HG02678 (cell line): ENCODE measurements around the gene ANKLE2.
"Not testable (repeated sequence)": the region's sequence is repeated elsewhere in the genome, so short reads cannot be mapped to it uniquely, and the experiment has no call there.

Source experiments
- ATAC-seq: cut with Tn5 transposase; IDR thresholded peaks from one replicate; pipeline ENCODE4 v1.9.1; 2021; ENCODE audit warnings: mild to moderate bottlenecking, moderate library complexity; ENCODE audit not compliant: unreplicated experiment

The ANKLE2 gene

DNA sequence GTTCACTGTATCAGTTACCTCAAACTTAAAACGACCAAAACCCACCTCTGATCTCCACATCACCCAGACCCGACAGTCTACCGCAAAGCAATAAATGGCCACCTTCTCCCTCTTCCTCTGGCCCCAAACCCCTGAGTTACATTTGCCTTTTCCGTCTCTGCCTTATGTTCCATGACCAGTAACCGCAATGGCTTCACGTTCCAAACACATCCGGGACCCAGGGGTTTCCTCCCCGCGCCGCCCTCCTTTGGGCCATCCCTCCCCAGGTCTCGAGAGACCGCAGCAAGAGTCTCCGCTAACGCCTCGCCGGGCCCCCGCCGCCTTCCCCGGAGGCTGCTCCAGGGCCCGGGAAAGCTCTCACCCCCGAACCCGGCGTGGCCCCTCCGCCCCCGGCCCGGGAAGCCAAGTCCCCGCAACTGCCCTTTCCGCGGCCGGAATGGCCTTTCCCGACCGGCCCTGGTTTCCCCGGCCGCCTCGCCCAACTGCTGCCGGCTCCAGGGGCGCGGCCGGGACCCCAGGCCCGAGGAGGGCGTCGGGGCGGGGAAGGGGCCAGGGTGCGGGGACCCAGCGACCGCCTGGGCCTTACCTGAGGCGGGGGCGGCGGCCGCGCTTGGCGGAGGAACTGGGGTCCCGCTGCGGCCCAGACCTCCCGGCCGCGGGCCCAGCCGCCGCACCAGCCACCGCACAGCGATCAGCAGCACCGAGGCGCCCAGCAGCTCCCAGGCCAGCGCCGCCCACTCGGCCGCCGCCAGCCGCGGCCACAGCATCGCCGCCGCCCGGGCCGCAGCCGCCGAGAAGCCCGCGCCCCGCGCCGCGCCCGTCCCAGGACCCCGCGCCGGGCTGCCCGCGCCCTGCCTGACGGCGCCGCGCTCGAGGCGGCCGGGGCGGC is at the start of gene ANKLE2:
TSS of gene ANKLE2 (minus strand) at position 801 of the 889 bp plus-strand sequence. CDS start at position 767, 34 bp downstream.
- peak; percentile 40 for ATAC-seq

DNA sequence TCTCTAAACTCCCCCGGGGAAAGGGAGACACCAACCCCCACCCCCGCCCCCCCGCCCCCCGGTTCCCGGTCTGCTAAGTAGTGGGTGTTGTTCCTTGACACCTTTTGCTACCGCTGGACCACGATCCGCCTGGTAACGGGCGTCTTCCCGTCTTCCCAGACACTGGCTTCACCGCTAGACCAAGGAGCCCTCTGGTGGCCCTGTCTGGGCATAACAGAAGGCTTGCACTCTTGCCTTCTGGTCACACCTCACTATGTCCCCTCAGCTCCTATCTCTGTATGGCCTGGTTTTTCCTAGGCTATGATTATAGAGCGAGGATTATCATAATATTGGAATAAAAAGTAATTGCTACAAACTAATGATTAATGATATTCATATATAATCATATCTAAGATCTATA is 47.8 kb upstream of the ANKLE2 start:
- not testable (repeated sequence) for ATAC-seq

DNA sequence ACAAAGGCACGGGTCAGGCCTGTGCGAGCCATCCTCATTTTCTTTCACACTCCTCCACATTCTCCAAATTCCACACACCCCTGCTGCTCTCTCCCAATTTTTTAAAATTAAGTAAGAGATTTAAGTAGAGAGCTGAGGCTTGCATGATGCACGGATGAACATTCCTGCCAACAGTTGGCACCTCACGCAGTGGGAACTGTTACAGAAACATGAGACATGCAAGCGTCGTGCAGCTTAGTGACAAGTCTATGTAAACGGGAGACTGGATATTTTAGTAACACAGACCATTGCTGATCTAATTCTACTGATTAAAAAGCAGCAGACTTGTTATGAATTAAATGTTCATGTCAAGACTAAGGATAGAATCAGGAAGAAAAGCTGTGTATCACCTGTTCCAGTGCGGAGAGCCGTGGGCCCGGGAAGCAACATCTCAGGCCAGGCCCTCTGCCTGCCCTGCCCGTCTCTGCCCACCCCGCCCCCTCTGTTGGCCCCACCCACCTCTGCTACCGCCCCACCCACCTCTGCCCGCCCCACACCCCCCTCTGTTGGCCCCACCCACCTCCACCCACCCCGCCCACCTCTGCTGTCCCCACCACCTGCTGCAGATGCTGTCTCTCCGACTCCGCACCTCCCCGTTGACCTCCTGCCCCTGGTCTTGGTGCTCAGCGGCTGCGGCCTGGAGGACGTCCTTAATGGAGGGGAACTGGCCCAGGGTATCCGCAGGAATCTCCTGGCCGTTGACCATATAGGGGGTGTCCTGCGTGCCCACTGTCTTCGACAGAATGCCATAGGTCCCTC is 45.9 kb upstream of the ANKLE2 start:
- ATAC-seq: no peak

DNA sequence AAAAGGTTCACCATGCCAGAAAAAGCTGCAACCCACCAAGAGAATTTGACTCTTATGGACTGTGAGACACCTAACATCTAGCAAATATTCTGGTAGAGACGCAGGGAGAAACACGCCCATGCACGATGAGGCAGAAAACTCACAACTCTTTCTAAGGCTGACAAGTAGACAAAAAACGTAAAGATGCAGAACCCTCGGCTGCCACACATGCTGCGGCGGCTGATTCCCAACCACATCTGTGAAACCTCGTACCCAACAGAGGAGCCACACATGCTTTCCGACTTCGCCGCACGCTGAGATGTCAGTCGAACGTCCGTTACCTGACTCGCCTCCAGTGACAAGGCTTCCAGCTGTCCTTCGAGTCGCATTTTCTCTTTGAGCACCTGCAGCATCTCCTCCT is 45.2 kb upstream of the ANKLE2 start:
- no peak for ATAC-seq

DNA sequence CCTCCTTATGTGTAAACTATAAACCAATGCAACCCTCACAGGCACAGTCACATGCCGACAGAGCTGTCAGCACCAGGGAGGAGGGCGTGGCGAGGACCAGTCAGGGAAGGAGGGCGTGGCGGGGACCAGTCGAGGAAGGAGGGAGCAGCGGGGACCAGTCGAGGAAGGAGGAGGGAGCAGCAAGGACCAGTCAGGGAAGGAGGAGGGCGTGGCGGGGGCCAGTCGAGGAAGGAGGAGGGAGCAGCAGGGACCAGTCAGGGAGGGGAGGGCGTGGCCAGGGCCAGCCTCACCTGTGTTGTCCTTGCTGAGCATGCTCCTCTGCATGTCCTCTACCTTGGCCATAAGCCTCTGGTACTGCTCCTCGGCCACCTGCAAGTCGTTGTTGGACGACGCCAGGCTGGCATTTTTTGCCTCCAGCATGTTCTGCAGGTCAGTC is 42.8 kb upstream of the ANKLE2 start:
- no peak for ATAC-seq

DNA sequence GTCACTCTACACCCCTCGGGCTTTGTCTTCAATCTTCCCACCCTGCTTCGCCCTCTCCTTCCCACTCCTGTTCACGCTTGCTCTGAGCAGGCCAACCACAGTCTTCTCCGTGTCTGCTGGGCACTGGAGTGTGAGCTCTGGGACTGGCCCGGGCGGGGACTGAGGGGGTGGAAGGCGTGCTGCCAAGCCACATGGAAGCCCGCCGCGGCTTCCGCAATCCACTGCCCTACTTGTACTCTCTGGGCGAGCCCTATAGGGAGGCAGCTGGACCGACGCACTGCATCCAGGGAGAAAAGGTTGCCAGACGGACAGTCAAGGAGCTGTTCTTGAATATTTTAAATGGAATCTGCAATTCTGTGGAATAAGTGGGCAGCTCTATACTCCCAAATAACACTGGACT is 42.3 kb upstream of the ANKLE2 start:
- ATAC-seq: no peak

DNA sequence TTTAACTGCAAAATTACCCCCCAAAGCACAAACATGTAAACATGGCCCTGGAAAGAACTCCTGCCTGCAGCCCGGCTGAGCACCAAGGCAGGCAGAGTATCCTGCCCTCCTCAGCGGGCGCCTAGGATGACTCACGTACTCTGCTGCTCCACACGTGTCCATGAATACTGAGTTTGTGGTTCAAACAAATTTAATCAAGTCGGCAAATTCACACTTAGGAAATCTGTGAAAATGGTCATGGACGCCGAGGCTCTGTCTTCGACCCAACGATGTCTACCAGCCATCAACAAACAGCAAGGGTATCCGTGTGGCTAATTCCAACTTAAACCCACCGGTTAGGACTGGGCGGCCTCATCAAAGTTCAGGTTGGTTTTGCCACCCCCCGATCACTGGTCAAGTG is 41.5 kb upstream of the ANKLE2 start:
- ATAC-seq: no peak

DNA sequence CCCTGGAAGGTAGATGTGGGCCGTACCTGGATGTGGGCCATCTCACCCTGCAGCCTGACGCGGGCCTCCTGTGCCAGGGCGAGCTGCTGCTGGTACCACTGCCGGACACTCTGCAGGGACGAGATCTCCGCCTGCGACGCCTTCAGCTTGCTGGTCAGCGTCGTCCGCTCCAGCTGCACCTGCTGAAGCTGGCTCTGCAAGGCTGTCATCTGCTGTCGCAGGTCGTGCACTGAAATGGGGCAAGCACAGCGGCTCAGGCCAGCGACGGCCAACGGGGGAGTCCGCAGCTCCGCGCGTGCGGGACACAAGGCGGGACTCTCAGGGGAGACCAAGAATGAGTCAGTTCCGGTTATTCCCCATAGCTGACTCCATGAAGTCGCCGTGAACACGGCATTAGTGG is 40.1 kb upstream of the ANKLE2 start:
- no peak for ATAC-seq

DNA sequence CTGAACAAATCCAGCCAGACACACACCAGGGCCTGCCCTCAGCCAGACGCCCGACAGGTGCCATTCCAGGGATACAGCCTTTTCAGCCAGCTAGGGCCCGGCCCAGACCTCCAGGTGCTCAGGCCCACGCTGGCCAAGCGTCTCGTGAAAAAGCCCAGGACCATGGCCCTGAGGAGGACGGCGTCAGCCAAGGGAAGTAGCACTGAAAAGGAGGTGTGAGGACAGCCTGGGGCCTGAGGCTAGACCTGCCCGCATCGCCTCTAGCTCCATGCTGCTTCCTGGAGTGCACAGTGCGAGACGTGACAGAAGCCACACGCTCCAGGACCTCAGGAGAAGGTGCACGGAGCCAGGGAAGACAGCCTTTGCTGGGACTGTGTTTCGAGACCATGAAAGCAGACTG is 37.2 kb upstream of the ANKLE2 start:
- ATAC-seq: no peak

DNA sequence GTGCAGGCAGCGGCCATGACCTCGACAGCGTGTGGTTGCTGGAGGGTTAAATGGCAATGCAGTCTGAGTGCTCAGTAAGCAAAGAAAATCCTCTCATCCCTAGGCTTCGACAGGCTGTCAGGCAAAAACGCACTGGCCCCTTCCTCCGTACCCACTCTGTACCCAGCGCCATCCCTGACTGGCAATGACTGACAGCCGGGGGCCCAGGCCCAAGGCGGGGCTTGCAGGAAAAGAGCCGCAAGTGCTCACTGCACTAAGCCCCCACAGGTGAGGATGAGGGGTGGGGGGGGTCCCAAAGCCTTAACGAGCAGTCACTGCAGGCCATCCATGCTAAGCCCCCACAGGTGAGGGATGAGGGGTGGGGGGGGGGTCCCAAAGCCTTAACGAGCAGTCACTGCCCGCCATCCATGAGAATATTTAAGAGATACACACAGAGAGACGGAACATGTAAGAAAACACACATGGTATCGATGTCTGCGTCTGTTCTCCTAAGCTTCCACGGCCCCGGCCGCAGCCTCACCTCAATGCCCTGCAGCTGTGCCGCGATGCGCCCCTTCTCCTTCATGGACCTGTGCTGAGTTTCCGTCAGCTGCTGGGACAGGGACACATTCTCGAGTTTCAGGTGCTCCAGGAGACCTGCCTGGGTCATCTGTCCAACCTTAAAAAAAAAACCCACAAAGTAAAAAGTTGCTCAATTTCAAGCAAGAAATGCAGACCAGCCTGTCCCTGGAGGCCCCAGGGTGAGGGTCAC is 36.4 kb upstream of the ANKLE2 start:
- ATAC-seq: no peak

DNA sequence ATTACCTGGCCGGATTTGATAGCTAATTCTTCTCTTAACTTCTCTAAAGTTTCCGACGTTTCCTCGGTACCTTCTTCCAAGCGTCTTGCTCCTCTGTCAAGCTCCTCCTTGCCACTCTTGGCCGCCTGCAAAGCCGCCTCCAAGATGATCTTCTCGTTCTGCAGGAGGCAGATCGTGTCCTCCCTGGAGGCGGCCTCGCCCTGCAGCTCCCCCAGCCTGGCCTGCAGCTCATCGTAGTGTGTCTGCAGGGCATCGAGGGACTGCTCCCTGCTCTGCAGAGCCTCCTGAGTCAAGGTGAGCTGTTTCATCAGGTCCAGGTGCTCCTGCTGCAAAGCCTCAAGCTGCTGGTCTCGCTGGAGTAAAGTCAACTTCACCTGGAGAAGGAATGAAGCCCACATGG is 34.2 kb upstream of the ANKLE2 start:
- ATAC-seq: no peak

DNA sequence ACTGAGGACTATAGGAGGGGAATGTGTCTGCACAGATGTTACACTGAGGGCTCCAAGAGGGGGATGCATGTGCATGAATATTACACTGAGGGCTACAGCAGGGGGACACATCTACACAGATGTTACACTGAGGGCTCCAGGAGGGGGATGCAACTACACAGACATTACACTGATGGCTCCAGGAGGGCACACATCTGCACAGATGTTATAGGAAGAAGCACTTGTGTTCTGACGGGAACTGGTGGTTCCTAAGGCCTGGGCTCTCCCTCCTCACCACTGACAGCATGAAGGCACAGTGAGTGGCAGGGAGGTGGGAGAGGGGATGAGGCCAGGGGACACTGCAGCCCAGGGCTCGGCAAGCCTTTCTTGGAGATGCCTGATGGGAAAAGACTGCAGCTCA is 30.3 kb upstream of the ANKLE2 start:
- not testable (repeated sequence) for ATAC-seq

DNA sequence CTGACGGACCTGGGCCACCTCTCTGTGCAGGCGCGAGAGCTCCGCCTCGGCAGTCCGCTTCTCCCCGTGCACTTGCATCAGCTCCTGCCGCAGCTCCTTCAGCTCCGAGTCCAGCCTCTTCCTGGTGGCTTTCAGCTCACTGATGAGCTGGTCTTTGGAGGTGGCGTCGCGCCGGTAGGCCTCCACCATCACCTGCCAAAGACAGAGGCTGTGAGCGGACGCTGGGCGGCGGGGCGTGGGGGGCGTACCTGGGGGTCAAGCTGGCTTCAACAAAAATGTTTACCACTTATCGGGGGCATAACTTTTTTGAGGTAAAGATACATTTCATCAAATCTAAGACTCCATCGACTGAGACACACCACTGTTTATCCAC is 27.5 kb upstream of the ANKLE2 start:
- no peak for ATAC-seq

DNA sequence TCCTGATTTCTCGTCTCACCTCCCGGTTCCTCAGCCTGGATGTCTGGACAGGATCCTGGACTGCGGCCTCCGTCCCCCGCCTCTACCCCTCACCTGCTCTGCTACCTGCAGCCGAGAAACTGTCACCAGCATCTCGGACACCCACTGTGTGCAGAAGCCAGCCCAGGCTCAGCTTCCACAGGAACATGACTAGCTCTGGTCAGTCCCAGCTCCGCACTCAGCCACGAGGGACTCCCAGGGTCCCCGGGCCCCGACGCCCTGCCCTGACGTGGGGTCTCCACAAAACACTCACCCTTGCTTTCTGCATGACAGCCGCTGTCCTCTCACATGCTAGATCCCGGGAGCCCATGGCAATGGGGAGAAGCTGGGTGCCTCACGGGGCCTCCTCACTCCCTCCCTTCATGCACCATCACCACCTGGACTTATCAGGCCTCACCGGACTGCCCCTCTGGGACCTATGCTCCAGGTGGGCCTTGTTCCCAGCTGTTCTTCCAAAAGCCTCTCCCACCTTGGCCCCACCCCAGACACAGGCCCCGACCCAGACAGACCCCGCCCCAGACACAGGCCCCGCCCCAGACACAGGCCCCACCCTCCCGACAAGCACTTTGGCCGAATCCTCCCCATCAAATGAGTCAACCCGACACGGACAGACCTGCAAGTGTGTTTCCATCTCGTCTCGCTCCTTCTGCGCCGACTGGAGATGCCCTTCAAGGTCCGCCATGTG is 26.9 kb upstream of the ANKLE2 start:
- ATAC-seq: no peak

DNA sequence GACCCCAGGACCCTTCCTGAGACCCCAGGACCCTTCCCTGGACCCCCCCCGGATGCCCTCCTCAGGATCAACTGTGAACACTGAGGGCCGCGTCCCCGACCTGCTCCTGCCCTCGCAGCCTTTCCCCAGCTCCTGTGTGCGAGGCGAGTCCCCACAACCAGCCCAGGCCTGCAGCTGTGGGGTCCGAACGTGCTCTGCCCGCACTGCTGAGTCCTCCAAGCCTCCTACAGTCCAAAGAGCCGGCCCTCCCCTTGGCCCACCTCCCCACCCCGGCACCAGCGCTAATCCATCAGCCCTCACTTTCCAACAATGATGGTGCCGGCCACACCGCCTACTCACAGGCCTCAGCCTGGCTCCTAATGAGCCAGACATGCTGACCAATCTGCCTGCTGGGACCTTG is 26.2 kb upstream of the ANKLE2 start:
- ATAC-seq: no peak

DNA sequence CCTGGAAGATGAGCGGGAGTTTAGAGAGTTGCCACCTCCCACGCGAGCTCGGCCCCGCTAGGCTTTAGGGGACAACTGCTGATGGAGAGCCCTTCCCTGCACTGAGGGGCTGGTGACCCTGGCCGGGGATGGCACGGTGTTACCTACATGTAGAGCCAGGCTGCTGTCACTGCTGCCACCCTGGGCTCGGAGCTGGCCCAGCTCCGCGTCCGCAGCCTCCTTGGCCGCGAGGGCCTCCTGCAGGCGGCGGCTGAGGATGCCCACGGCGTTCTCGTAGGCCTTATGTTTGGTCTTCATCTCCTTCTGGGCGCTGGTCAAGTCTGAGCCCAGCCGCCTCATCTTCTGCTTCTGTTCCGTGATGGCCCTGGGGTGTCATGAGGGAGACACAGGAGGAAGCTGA is 24.6 kb upstream of the ANKLE2 start:
- no peak for ATAC-seq

DNA sequence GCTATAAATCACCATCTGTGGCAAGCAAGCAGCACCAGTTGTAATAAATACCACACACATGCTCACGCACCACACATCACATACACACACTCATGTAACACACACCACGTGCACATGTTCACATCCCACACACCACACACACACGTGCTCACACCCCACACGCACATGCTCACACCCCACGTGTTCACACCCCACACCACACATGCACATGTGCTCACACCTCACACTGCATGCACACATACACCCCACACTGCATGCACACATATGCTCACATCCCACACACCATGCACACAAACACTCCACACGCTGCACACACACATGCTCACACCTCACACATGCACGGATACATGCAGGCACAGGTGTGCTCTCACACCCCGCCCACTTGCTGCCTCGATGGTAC is 22.9 kb upstream of the ANKLE2 start:
- ATAC-seq: no peak

DNA sequence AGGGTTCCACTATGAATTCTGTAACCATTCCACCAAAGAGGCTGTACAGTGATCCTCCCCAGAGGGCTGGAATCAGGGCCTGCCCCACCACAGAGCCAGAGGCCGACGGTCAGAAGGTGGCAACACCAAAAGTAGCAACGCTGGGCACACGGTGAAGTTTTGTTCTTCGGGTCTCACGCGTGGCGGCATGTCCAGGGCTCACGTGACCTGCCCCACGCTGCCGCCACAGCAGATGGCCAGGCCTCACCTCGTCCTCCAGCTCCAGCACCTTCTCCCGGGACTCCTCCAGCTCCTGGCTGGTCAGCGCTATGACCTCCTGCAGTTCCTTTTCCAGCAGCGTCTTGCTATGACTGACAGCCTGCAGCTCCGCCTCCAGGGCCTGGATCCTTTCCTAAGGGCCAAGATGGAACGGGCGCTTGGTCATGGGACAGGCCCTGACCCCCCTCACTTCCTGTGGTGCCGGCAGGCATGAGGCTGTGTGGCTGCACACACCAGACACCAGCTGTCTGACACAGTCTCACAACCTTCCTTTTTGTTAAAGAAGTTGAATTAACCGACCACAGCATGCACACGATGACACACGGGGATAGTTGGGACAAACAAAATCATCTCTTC is 22.4 kb upstream of the ANKLE2 start:
- ATAC-seq: no peak

DNA sequence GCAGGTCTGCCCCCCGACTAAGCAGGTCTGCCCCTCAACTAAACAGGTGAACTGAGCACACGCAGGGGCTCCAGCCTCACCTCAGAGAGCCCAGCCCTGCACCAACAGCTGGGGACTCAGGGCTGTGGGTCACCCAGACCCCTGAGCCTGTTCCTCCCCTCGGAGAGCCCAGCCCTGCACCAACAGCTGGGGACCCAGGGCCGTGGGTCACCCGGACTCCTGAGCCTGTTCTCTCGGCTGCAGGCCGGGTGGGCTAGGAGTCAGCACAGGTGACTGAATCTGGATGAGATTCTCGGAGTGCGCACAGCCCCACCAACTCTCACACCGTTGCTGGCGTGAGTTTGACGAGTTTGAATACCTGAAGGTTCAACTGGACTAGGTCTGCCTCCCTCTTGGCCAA is 20.3 kb upstream of the ANKLE2 start:
- no peak for ATAC-seq

DNA sequence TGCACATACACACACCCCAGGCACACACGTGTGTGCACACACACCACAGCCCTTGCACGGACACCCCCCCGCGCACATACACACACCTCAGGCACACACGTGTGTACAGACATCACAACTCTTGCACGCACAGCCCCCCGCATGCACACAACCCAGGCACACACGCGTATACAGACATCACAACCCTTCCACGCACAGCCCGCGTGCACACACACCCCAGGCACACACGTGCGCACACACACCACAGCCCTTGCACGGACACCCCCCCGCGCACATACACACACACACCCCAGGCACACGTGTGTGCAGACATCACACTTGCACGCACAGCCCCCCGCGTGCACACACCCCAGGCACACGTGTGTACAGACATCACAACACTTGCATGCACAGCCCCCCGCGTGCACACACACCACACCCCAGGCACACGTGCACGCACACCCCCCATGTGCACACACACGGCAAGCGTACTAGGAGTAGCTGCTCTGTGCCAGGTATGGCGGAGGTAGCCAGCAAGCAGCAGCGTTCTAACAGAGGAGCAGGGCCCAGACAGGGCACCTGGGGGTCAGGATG is 18.2 kb upstream of the ANKLE2 start:
- no peak for ATAC-seq
